Activated T-cell treated with anti-CD3 and anti-CD28 coated beads for 24 hours (primary cell): ENCODE measurements around the gene MAMLD1.
"Not testable (repeated sequence)": the region's sequence is repeated elsewhere in the genome, so short reads cannot be mapped to it uniquely, and the experiment has no call there.

Experiments used
- DNase-seq: peaks from one replicate; pipeline ENCODE4 v3.0.0-alpha.2; 2020; ENCODE audit warnings: low read depth

Gene MAMLD1, protein sequence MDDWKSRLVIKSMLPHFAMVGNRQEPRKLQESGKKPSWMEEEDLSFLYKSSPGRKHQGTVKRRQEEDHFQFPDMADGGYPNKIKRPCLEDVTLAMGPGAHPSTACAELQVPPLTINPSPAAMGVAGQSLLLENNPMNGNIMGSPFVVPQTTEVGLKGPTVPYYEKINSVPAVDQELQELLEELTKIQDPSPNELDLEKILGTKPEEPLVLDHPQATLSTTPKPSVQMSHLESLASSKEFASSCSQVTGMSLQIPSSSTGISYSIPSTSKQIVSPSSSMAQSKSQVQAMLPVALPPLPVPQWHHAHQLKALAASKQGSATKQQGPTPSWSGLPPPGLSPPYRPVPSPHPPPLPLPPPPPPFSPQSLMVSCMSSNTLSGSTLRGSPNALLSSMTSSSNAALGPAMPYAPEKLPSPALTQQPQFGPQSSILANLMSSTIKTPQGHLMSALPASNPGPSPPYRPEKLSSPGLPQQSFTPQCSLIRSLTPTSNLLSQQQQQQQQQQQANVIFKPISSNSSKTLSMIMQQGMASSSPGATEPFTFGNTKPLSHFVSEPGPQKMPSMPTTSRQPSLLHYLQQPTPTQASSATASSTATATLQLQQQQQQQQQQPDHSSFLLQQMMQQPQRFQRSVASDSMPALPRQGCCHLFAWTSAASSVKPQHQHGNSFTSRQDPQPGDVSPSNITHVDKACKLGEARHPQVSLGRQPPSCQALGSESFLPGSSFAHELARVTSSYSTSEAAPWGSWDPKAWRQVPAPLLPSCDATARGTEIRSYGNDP

DNA sequence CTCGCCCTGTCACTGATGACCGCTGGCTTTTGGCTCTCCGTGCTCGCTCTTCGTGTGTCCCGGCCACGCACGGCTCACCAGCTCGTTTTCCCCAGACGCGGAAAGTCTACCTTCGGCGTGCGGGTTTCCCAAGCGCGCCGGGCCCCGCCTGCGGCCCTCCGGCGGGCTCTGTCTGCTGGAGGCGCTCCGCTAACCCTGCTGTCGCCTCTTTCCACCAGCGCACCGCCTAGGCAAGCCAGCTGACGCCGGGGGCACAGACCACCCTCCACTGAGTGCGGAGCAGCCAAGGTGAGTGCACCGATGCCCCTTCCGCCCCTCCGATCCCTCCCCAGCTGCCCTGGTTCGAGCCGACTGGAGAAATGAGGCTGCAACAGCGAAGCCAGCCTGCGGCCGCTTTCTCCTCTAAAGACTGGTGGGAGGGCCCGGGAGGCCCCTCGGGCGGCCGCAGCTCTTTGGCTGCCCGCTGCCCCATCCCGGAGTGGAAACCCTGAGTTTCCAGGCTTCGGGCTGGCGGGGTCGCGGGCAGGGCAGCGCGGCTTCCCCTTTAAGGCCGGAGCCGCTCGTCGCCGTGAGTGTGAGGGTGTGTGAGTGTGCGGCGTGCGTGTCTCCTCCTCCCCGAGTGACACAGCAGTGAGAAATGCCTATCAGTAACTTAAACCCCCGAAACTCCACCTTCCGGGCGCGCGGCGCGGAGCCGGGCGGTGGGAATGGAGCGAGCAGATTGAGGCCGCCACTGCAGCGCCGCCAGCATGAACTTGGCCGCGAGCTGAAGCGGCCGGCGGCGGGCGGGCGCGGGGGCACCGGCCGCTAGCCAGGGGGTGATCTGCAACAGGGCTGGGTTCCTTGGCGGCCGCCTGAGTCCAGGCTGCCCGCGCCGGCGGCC lies at the start of gene MAMLD1:
Gene MAMLD1, plus strand, starts transcription at position 719 of the 883 bp plus-strand sequence. CDS start 82,200 bp downstream, outside the sequence.
- DNase-seq, result no peak

DNA sequence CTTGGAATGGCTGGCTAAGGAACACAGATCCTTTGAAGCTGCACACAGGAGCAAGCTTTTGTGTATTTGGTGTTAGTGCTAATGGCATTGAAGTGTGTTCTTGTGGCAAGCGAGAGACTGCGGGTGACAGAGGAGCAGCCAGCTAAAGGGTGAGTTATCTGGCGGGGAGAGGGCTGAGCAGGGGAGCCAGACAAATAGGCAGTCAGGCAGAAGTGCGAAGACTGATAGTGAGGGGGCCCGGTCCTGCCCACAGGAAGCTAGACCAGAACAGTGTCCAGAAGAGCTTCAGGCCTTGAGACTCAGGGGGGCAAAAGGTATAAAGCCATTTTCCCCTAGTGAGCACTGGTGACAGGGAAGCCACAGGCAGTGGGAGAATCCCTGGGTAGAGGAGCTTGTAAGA lies 49.6 kb upstream of the MAMLD1 start:
- DNase-seq, result no peak

DNA sequence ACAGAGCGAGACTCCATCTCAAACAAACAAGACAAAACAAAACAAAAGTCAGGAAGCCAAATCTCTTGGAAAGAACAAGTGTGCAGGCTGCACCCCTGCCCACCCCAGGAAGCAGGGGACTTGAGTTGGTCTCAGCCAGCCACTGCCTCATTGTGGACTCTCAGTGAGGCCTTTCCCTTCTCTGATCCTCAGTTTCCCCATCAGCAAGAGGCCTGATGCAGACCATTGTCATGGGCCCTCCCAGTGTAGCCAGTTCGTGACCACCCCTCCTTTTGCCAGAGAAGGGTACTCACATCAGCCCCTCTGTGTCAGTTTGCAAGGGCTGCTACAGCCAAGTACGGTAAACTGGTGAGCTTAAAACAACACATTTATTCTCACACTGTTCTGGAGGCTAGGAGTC lies 48.9 kb upstream of the MAMLD1 start:
- no peak for DNase-seq

DNA sequence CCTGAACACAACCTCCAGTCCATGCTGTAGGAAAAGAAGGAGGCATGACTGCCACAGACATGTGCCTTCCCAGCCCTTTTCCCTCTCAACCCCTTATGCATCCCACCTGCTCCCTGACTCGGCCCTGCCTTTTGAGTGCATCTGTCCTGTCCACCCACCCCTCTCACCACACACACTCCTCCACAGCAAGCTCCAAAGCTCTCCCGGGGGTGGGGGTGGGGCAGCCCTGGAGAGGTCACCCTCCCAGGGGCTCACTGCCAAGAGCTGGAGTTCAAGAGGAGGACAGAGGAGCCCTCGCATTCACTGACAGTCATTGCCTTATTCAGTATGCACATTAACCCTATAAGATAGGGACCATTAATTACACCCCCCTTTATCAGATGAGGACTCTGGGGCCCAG lies 46.6 kb upstream of the MAMLD1 start:
- no peak for DNase-seq

DNA sequence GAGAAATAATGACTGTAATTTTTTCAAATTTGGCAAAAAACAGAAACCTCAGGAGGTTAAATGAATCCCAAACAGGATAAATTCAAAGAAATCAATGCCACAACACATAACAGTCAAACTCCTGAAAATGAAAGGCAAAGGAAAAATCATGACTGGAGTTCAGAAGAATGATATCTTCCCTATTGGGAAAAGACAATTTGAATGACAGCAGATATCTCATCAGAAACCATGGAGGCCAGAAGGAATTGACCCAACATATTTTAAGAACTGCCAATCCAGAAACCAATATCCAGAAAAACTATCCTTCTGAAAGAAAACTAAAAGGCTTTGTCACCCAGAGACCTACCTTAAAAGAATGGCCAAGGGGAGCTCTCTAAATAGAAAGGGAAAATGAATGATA lies 40.1 kb upstream of the MAMLD1 start:
- no peak for DNase-seq

DNA sequence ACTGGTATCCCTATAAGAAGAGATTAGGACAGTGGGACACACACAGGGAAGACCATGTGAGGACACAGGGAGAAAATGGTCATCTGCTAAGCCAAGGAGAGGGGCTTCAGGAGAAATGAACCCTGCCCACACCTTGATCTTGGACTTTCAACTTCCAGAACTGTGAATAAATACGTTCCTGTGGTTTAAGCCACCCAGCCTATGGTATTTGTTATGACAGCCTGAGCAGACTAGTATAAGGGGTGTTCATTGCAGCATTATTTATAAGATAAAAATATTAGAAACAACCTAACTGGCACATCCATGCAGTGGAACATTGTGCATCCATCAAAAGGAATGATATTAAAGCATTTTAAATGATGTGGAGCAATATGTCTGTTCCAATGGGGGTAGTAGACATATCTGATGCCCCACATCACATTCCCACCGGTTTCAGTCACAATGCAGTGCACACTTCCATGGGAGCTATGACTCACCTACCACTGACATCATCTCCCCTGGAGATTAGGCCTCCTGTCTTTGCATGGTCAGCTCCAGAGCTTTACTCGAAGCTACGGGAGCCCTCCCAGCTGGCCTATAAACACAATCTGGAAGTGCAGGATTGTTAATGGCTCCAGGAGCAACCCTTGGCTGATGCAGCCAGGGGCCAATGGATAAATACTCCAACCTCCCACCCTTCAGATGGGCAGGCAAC lies 38.9 kb upstream of the MAMLD1 start:
- no peak for DNase-seq

DNA sequence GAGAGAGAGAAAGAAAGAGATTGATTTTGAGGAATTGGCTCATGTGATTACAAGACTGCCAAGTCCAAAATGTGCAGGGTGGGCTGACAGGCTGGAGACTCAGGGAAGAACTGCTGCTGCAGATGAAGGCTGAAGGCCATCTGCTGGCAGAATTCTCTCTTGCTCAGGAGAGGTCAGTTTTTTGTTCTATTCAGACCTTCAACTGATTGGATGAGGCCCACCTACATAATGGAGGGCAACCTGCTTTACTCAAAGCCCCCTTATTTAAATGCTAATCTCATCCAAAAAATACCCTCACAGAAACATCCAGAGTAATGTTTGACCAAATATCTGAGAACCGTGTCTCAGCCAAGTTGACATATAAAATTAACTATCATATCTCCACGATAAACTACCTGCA lies 38.2 kb upstream of the MAMLD1 start:
- DNase-seq, result no peak

DNA sequence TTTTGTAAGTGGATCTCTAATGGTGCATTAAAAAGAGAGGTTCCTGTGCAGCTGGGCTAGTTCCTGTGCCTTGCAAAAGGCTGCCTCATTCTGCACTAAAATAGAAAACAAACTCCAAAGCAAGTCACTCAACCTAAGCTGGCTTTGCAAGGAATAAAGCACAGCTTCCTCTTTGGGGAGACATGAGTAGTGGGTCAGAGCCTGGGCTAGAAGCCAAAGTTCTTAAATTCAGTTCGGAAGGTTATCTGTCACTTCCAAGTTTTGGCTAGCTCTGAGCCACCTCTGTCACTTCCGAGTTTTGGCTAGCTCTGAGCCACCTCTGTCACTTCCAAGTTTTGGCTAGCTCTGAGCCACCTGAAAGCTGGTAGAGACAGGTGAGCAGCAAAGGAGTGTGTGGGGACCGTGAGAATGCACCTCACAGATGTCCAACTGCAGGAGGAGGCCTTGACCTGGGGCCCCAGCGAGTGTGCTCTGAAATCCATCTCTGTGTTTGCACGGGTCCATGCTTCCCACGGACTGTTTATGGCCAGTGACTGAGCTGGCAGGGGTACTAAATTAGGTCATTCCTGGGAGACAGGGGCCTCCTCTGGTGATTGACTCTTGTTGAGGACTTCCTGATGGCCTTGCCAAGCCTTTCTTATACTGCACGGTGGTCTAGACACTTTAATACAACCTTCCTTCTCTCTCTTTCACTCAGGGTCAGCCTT lies 36.4 kb upstream of the MAMLD1 start:
- no peak for DNase-seq

DNA sequence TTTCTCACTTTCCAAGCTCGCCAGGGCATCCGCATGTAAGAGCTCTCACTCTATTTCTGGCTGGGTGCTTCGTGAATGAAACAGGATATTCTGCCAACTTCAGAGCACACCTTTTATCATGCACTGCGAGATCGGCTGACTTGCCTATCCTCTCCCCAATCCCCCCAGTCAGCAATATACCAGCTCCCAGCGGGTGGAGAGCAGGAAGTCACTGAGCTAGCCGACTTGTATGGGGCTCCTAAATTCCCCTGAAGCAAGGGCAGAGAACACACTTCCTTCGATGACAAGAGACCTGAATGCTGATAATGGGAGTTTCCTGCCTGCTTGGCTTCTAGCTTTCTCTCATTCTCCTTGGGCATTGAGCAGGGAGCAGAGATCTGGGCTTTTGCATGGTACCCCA lies 33.8 kb upstream of the MAMLD1 start:
- no peak for DNase-seq

DNA sequence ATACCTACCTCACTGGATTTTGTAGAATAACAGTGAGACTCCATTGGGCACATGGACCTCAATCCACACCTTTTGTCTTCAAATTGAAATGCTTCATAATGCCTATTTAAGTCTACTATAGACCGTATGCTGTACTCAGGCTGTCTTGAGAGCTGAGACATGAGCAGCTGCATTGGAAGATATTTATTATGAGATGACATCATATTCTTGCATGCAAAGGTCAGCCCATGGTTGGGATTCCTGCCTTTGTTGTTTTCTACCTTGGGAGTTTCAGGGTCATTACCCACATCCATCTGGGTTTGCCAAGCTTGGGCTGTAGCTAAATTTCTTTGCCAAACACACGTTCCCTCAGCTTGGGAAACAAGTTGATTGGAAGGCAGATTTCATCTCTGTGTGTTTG lies 33.2 kb upstream of the MAMLD1 start:
- DNase-seq, result no peak

DNA sequence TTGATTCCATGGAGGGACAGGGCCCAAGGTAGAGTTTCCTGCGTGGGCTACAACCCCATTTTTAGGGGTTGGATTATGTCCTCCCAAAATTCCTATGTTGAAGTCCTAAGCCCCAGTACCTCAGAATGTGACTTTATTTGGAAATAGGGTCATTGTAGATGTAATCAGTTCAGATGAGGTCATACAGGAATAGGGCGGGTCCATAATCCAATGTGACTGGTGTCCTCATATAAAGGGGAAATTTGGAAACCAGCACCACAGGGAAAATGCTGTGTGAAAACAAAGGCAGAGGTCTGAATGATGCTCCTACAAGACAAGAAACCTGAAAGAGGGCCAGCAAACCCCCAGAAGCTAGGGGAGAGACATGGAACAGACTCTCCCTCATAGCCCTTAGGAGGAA lies 31.1 kb upstream of the MAMLD1 start:
- DNase-seq, result no peak

DNA sequence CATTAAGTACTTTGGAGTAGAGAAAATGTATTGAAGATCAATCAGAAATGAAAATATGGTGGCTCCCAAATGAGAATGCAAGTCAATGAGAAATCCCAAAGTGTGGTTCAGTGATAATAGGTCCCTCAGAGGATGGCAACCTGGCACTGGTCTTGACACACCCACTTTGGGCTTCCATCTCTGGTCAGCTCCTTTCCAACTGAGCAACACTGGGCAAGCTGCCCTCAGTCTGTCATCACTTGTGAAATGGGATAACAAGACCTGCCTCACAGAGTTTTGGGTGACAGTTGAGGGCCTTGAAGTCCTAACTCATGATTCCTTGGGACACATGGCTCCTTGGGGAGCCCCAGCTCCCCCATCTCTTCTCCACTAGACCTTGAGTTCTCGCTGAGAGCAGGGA lies 29.0 kb upstream of the MAMLD1 start:
- no peak for DNase-seq

DNA sequence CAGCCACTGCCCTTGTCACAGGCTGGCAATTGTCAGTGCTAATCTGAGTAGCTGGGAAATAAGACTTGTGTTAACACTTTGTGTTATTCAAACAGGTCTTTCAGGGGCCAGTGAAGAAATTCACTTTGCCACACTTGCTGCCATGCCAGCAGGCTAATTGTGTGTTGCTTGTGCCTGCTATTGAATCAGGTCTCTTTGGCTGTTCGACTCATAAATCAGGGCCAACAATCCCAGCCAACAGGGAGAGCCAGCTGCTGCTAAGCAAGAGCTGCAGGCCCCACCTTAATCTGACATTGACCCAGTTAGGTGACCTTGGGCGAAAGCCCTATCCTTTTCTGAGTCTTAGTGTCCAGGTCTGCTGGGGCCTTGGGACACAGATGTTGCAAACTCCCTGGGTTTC lies 28.1 kb upstream of the MAMLD1 start:
- DNase-seq, result no peak

DNA sequence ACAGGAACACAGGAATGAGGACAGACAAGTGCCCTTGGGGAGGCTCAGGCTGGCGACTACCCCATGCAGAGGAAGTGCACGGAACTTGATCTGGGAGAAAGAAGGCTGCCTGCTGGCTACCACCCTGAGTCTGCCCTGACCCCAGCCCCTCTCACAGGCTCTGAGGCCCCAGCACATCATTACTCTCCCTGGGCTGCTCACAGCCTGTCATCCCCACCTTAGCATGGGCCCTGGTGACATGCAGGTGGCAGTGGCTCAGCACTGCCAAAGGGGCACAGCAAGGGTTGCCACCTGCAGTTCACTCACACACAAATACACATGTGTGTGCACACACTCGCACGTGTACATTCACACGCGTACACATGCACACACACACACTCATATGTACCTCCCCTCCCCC lies 26.1 kb upstream of the MAMLD1 start:
- DNase-seq, result no peak

DNA sequence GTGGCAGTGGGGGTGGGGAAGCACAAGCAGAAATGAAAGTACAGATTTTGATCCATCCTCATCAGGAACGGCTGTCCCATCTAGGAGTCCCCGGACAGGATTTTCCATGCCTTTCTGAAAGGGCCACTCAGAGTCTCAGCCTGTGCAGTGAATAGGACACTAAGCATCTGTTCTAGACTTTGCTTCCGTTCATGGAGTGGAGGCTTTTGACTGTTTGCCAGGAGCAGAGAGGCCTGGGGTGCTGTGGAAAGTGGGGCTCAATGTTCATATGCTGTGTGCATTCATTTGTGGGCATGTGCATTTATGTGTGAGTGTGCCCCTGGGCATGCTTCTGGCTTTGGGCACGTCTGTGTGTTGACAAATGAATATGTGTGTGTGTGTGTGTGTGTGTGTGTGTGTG lies 25.6 kb upstream of the MAMLD1 start:
- DNase-seq, result no peak

DNA sequence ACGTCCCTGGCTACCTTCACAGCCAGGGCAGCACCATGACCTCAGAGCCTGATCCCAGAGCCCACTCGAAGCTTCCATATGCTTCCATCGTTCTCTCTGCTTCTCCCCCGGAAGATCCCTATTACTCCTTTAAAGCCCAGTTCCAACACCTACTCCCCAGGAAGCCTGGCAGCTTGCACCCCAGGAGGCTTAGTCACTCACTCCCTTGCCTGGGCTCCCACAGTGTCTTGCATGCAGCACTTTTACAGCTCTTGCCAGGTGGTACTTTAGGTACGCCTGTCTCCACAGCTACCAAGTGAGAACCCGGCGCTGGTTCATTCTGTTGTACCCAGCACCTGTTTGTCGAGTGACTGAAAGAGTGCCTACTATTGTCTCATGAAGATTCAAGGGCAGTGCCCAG lies 24.5 kb upstream of the MAMLD1 start:
- DNase-seq, result no peak

DNA sequence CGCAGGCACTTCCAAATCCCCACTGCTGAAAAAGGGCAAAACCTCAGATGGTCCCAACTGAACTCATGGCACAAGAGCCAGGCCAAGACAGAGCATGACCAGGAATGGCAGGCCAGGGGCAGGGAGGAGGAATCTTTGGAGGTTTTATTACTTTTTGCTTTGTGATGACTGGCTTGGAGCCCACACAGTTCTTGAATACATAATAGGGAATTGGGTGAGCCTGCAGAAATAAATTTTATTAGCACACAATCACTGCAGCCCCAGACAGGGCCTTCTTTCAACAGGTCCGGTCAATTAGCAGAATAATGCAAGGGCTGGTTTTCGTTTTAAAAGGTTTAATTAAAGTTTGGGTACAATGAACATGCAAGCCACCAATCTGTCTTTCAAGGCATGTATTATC lies 23.4 kb upstream of the MAMLD1 start:
- no peak for DNase-seq

DNA sequence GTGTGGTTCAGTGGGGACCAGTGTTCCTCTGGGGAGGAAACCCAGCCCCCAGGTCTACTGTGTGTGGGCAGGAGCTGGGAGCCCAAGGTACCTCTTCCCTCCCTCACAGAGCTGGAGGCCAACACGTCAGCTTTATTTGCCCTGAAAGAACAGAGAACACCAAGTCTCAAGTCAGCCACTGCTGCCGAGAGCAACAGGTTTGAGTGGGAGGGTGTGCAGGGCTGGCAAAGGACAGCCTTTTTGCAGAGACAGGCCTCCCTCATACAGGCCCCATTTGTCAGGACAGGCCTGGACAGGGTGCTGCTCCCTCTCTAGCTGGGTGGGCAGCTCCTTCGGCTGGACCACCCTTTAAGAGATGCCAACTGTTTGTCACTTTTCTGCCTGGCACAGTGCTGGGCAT lies 22.8 kb upstream of the MAMLD1 start:
- not testable (repeated sequence) for DNase-seq

DNA sequence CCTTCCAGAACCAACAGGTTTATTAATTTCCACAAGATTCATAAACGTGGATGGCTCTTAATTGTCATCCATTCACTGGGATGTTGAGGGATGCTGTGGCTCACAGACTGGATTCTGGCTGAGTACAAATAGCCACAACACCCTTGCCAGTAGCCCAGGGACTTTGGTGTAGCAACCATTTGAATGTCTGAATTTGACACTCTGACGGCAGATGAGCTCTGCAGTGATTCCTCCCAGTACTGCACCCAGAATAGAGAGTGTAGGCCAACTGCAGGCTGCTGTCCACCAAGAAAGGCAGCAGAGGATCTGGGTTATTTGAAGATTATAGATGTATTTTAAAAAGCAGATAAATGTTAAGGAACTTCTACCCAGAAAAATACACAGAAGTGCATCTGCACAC lies 15.6 kb upstream of the MAMLD1 start:
- no peak for DNase-seq

DNA sequence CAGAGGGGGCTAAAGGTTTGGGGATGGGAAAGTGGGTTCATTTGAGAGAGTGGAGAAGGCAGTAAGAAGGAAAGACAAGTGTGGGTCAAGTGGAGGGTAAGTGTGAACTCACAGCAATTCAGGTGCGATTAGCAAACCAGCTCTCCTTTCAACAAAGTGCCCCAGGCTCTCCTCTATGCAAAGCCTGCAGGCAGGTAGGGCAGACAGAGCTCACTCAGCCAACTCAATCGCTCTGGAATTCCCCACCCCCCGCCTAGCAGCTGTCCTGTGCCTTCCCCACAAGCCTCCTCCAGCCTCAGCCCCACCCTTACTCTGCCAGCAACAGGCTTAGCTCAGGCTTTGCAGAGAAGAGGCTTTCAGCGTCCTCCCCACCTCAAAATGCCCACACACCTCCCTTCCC lies 14.8 kb upstream of the MAMLD1 start:
- no peak for DNase-seq

DNA sequence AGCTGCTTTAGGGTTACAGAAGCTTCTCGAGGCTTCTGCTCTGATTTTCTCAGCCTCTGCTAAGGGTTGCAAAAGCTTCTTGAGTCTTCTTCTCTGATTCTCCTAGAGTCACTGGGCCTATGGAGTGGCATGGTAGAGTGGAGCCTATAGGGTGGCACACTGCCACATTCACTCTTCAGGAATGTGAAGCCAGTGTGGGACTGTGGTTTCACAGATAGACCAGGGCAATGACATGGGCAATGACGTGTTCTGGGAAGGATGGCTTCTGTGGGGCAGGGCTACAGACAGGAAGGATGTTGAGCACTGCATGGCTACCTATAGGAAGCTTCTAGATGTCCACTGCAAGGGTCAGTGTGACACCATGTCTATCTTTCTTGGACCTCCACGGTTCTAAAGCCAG lies 11.0 kb upstream of the MAMLD1 start:
- DNase-seq, result no peak
